GM19238 (cell line): ENCODE results near the gene CASP12.

Source experiments
- DNase-seq: peaks from one replicate; pipeline ENCODE4 v3.0.0; 2011; ENCODE audit warnings: low spot score; ENCODE audit not compliant: insufficient read length

CASP12 gene

DNA sequence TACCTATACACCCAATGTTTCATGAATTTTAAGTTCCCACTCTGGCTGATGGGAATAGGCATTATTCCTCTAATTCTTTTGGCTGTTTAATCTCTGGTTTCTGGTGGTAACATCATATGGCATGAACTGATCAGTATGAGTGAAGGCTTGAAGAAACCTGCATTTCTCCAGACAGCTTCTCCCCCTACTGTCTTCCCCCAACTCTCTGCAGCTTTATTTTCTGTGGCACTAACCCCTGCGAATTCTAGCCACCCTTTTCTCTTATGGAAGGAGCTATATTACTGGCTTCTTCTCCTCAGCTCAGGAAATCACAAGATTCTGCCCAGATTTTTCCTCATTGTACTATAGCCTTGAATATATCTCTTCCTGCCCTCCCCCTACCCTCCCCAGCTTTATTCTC is 57.1 kb downstream of the CASP12 start:
- no peak for DNase-seq

DNA sequence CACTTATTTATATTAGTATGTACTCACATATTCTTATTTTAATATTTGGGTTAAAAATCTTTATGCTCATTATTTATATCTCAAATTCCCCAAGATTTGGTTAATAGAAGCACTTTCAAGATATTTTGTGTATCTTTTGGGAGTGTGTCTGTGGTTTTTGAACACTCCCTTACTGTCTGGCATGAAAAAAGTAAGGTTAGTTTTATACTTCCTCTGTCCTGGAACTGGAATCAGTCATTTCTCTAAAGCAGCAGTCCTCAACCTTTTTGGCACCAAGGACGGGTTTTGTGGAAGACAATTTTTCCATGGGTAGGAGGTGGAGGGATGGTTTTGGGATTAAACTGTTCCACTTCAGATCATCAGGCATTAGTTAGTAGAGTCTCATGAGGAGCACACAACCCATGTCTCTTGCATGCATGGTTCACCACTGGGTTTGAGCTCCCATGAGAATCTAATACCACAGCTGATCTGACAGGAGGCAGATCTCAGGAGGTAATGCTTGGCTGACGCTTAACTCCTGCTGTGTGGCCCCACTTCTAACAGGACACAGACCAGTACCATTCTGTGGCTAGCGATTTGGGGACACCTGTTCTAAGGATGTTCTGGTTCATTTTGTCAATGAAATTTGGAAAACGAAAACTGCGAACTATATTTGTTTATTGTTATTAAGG is 60.2 kb downstream of the CASP12 start:
- DNase-seq, result no peak

GRCh38 chr11:104836691-104837090 is 61.6 kb downstream of the CASP12 start:
- no peak for DNase-seq
